SK-N-SH treated with all-trans-retinoic acid at 6 μM for 48 hours (cell line): ENCODE measurements around the gene COL12A1.

ENCODE experiments used
- ARNTL ChIP-seq: fragments of 450-650 bp; formaldehyde crosslinking; IDR thresholded peaks from 2 replicates; pipeline ENCODE4 v1.5.0; 2020; ENCODE audit warnings: low read depth, mild to moderate bottlenecking, moderate library complexity, borderline replicate concordance
- CSRNP3 ChIP-seq: fragments of 250-450 bp; sonication (Bioruptor Pico); IDR thresholded peaks from 2 replicates; pipeline ENCODE4 v1.5.1; 2021; ENCODE audit warnings: mild to moderate bottlenecking, moderate library complexity
- OSR1 ChIP-seq: fragments of 250-450 bp; sonication (Bioruptor Pico); IDR thresholded peaks from 2 replicates; pipeline ENCODE4 v1.8.0; 2022; ENCODE audit warnings: moderate library complexity, mild to moderate bottlenecking, inconsistent platforms
- PATZ1 ChIP-seq: fragments of 250-450 bp; sonication (Bioruptor Pico); IDR thresholded peaks from 2 replicates; pipeline ENCODE4 v1.8.0; 2020; ENCODE audit warnings: mild to moderate bottlenecking, moderate library complexity, borderline replicate concordance
- ZFP3 ChIP-seq: fragments of 250-450 bp; sonication (Bioruptor Pico); IDR thresholded peaks from 2 replicates; pipeline ENCODE4 v1.5.0; 2020; ENCODE audit warnings: mild to moderate bottlenecking, moderate library complexity
- ZNF565 ChIP-seq: fragments of 450-650 bp; formaldehyde crosslinking; conservative IDR thresholded peaks from 2 replicates; pipeline ENCODE4 v1.5.0; 2020; ENCODE audit warnings: low read depth, mild to moderate bottlenecking, moderate library complexity

GRCh38 chr6:75171986-75172385 lies 33.9 kb downstream of the COL12A1 start:
- TF ChIP-seq CSRNP3 (CRISPR knock-in tag) (no peak), ZNF565 (CRISPR knock-in tag) (no peak), PATZ1 (CRISPR knock-in tag) (no peak), ZFP3 (no peak), OSR1 (CRISPR knock-in tag) (no peak), ARNTL (no peak)
